Thoracic aorta (tissue), 2 donors: ENCODE measurements around the gene DHX9. TPM values are rescaled to one million over a fixed set of nuclear protein-coding genes. Genes with fewer than 3 reads are reported as not detected.

ENCODE experiments used
- ATAC-seq: fragments of 150-250 bp; one replicate; pipeline ENCODE4 v1.8.0; 2017; ENCODE audit warnings: low read depth; ENCODE audit not compliant: insufficient number of reproducible peaks, low FRiP score
- DNase-seq: peaks from one replicate; pipeline ENCODE4 v3.0.0-alpha.2; 2020; ENCODE audit warnings: low spot score
- H3K27ac ChIP-seq, 2 donors: fragments of 200-600 bp; sonication (generic); 1 replicate in 1 of 2; 2 replicates in 1 of 2; pipeline ENCODE4 v1.5.1; 2016; ENCODE audit warnings: mild to moderate bottlenecking in 2 of 2, moderate library complexity in 2 of 2
- H3K27me3 ChIP-seq: fragments of 200-600 bp; sonication (generic); replicated peaks from 2 replicates; pipeline ENCODE4 v1.6.0; 2016; ENCODE audit warnings: mild to moderate bottlenecking; ENCODE audit not compliant: insufficient read depth
- H3K36me3 ChIP-seq: fragments of 200-600 bp; sonication (generic); one replicate; pipeline ENCODE4 v1.5.1; 2016
- H3K4me1 ChIP-seq, 2 donors: fragments of 200-600 bp; sonication (generic); 1 replicate in 1 of 2; 2 replicates in 1 of 2; pipeline versions ENCODE4 v1.5.1 to v1.6.0; 2016; ENCODE audit warnings: low read depth in 2 of 2, mild to moderate bottlenecking in 1 of 2; ENCODE audit not compliant: control insufficient read depth in 1 of 2
- H3K4me3 ChIP-seq: fragments of 200-600 bp; sonication (generic); 2 replicates; pipeline ENCODE4 v1.5.1; 2016; ENCODE audit warnings: mild to moderate bottlenecking
- H3K9me3 ChIP-seq: fragments of 200-600 bp; sonication (generic); 2 replicates; pipeline ENCODE4 v1.5.1; 2016
- total RNA-seq, 2 donors: library from RNA; depleted of rRNA; stranded (reverse); fragments of >200 nt; gene quantifications; one replicate each; pipeline versions ENCODE4 v1.1.0 to v1.2.3, GENCODE V29; 2016
- TF ChIP-seq, protein P1 (sequence below): fragments of 200-600 bp; sonication (generic); IDR thresholded peaks from one replicate; pipeline ENCODE4 v1.5.1; 2019; ENCODE audit warnings: antibody characterized with exemption

Gene DHX9
- total RNA-seq, 2 donors from 2014 or later = 62.7 to 67.9 TPM

DNA sequence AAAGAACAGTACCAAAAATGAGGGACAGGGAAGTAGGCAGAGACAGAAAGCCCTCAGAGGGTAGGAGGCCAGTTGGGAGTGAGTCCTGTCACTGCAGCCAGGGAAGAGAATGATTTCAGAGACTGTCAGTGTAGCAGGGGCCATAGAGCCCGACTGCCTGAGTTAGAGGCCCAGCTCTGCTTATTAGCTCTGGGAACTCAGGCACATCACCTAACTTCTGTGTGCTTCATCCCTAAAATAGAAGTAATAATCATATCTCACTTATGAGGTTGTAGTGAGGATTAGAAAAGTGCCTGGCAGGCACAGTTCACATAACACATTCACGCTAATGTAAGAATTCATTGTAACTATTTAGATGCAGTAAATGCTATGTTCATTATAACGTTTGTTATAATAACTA, 31.2 kb upstream of the DHX9 start:
- H3K27ac ChIP-seq = no peak overlapping the region
- ATAC-seq (no peak), DNase-seq (no peak)
- H3K36me3 ChIP-seq = no peaks in the 10 kb centered on the region
- no peak overlapping the region for H3K4me3 ChIP-seq
- no peaks in the 10 kb centered on the region for H3K4me1 ChIP-seq
- no peaks in the 10 kb centered on the region for H3K27me3 ChIP-seq
- no peaks in the 10 kb centered on the region for H3K9me3 ChIP-seq
- TF ChIP-seq, protein P1, sequence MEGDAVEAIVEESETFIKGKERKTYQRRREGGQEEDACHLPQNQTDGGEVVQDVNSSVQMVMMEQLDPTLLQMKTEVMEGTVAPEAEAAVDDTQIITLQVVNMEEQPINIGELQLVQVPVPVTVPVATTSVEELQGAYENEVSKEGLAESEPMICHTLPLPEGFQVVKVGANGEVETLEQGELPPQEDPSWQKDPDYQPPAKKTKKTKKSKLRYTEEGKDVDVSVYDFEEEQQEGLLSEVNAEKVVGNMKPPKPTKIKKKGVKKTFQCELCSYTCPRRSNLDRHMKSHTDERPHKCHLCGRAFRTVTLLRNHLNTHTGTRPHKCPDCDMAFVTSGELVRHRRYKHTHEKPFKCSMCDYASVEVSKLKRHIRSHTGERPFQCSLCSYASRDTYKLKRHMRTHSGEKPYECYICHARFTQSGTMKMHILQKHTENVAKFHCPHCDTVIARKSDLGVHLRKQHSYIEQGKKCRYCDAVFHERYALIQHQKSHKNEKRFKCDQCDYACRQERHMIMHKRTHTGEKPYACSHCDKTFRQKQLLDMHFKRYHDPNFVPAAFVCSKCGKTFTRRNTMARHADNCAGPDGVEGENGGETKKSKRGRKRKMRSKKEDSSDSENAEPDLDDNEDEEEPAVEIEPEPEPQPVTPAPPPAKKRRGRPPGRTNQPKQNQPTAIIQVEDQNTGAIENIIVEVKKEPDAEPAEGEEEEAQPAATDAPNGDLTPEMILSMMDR = no peak

DNA sequence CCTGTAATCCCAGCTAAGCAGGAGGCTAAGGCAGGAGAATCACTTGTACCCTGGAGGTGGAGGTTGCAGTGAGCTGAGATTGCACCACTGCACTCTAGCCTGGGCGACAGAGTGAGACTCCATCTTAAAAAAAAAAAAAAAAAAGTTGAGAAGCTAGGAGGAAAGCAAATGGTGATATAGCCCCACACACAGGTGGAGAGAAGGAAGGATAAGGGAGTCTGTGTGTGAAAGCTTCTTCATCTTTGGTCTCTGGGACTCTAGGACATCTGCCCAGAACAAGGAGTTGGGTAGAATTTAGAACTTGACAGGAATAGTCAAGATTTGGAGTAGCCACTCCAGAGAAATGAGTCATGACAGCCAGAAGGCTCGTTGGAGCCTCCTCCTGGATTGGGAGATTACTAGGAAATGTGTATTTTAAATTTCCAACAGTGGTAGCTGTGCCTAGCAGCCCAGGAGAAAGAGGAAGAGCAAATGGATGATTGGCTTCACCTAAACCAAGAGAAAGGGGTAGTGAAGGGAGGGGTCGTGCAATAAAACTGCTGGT, 29.7 kb upstream of the DHX9 start:
- no peaks in the 10 kb centered on the region for H3K9me3 ChIP-seq
- TF ChIP-seq, protein P1 = no peak
- no peaks in the 10 kb centered on the region for H3K36me3 ChIP-seq
- no peak overlapping the region for H3K27ac ChIP-seq
- ATAC-seq (no peak), DNase-seq (no peak)
- no peaks in the 10 kb centered on the region for H3K27me3 ChIP-seq
- H3K4me1 ChIP-seq = no peaks in the 10 kb centered on the region
- H3K4me3 ChIP-seq = no peak overlapping the region

DNA sequence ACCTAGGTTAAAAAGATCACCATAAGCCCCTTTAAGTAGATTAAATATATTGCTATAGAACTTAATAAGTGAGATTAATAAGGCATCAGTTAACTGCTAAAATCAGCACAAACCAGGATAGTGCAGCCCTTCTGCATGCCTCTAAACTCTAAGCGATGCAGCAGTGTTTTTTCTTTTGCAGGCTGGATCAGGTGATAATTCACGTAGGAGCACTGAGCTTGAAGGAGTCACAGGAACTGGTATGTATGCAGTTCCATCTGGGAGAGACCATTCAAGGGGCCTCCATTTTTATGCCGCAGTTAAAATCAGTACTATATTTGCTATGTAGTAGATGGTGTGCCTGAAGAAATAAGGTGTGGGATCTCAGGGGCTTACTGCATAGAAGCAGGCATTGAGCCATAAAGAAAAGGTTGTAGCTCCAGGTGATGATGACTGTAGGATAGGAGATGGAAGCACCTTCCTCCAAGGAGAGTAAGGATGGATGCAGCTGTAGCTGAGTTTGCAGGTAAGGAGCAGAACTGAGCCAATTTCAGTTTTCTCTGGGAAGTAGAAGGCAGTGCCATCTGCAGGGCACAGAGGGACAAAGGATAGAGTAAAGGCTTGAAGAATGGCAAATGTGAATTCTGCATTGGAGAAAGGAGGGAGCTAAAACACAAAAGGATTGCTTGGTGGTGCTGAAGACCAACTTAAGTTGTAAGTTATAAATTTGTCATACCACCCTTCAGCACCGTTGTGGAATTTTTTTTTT, 27.0 kb upstream of the DHX9 start:
- H3K36me3 ChIP-seq = no peaks in the 10 kb centered on the region
- no peaks in the 10 kb centered on the region for H3K27me3 ChIP-seq
- no peaks in the 10 kb centered on the region for H3K9me3 ChIP-seq
- H3K27ac ChIP-seq = no peak overlapping the region
- ATAC-seq (no peak), DNase-seq (no peak)
- H3K4me3 ChIP-seq = no peak overlapping the region
- TF ChIP-seq, protein P1 = no peak
- H3K4me1 ChIP-seq = no peaks in the 10 kb centered on the region

DNA sequence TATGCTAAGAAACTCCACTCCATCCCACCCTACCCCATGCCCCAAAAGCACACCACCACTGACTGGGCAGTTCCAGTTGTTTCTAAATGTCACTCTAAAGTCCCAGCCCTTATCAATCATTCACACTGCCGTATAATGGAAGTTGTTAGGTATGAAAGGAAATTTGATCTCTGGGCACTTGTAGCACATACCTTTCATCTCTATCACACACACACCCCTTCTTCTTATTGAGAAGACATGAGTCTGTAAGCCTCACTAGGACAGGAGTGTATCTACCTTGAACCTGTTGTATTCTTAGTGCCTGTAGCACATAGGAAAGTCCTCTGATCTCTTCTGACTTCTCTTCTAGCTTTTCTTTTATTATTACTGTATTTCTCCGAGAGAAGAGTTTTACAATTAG, 22.3 kb upstream of the DHX9 start:
- Histone ChIP-seq H3K4me3 (no peak overlapping the region), H3K4me1 (no peaks in the 10 kb centered on the region), H3K27ac (no peak overlapping the region), H3K27me3 (no peaks in the 10 kb centered on the region), H3K9me3 (no peaks in the 10 kb centered on the region), H3K36me3 (peaks cover 5% of the 10 kb centered on the region)
- no peak for DNase-seq
- TF ChIP-seq, protein P1 = no peak
- no peak for ATAC-seq

GRCh38 chr1:182817802-182818201, 21.3 kb upstream of the DHX9 start:
- H3K4me1 ChIP-seq = no peaks in the 10 kb centered on the region
- H3K36me3 ChIP-seq = peaks cover 5% of the 10 kb centered on the region
- no peak for ATAC-seq
- DNase-seq = no peak
- no peak overlapping the region for H3K27ac ChIP-seq
- TF ChIP-seq, protein P1 = no peak
- no peaks in the 10 kb centered on the region for H3K9me3 ChIP-seq
- H3K27me3 ChIP-seq = no peaks in the 10 kb centered on the region
- H3K4me3 ChIP-seq = no peak overlapping the region
